Lung (tissue), 12 donors: ENCODE measurements around the gene CD300LD. TPM values are rescaled to one million over a fixed set of nuclear protein-coding genes. Genes with fewer than 3 reads are reported as not detected.

Source experiments
- ATAC-seq: fragments of 200-7000 bp; cut with Tn5 transposase; one replicate; pipeline ENCODE4 v1.9.1; 2020; ENCODE audit warnings: moderate number of reproducible peaks; ENCODE audit not compliant: insufficient read depth, low FRiP score
- DNase-seq, 3 donors: peaks; one replicate each; pipeline ENCODE4 v3.0.0-alpha.2; 2013 to 2017
- H3K27ac ChIP-seq, 2 donors: one replicate each; pipeline ENCODE4 v1.5.1; 2013; ENCODE audit warnings: mild to moderate bottlenecking in 2 of 2, moderate library complexity in 2 of 2, control low read depth in 1 of 2, inconsistent platforms in 1 of 2, low read depth in 1 of 2, low read length in 1 of 2
- H3K27me3 ChIP-seq, 3 donors: one replicate each; pipeline ENCODE4 v1.5.1; 2013; ENCODE audit warnings: low read length in 2 of 3; ENCODE audit not compliant: control insufficient read depth in 3 of 3, insufficient read depth in 3 of 3
- H3K36me3 ChIP-seq, 4 donors: one replicate each; pipeline ENCODE4 v1.5.1; 2013; ENCODE audit warnings: low read length in 4 of 4, mild to moderate bottlenecking in 1 of 4, moderate library complexity in 1 of 4; ENCODE audit not compliant: control insufficient read depth in 4 of 4, insufficient read depth in 4 of 4
- H3K4me1 ChIP-seq, 5 donors: one replicate each; pipeline ENCODE4 v1.5.1; 2013; ENCODE audit warnings: low read length in 5 of 5, mild to moderate bottlenecking in 2 of 5, moderate library complexity in 1 of 5; ENCODE audit not compliant: control insufficient read depth in 5 of 5, insufficient read depth in 5 of 5
- H3K4me3 ChIP-seq: one replicate; pipeline ENCODE4 v1.5.1; 2013; ENCODE audit warnings: mild to moderate bottlenecking, control low read depth, moderate library complexity
- H3K9ac ChIP-seq, 2 donors: one replicate each; pipeline ENCODE4 v1.5.1; 2013; ENCODE audit warnings: low read length in 2 of 2, control low read depth in 1 of 2; ENCODE audit not compliant: insufficient read depth in 1 of 2
- H3K9me3 ChIP-seq, 4 donors: one replicate each; pipeline ENCODE4 v1.5.1; 2013; ENCODE audit warnings: low read length in 3 of 4, mild to moderate bottlenecking in 1 of 4, moderate library complexity in 1 of 4; ENCODE audit not compliant: control insufficient read depth in 4 of 4, insufficient read depth in 3 of 4
- WGBS, 2 donors: extraction: QIAGEN DNeasy Blood & Tissue Kit; methylation state at CpG; one replicate each; pipeline ENCODE4 v1.1.7; 2013; 5-methylcytosine and 5-hydroxymethylcytosine counted together
- polyA plus RNA-seq, 2 donors: library from polyadenylated mRNA; stranded (reverse); fragments of 200-250 nt; gene quantifications; one replicate each; pipeline ENCODE4 v1.2.1, GENCODE V29; 2013
- total RNA-seq, 2 donors: library from RNA; depleted of rRNA in 1 of 2; stranded (reverse); fragments of >200 nt in 1 of 2; gene quantifications; one replicate each; pipeline ENCODE4 v1.2.1, GENCODE V29; 2014 to 2021
- TF ChIP-seq, protein P1 (sequence below): IDR thresholded peaks from 2 replicates; pipeline ENCODE4 v1.5.1; 2012; ENCODE audit warnings: mild to moderate bottlenecking; ENCODE audit errors: control extremely low read depth, extremely low read depth
- donor health status: control.
- donor health status: control.
- donor health status: Bipolar disorder and iron deficiency.
- donor health status: healthy.
- donor health status: DM: yes; HTN: yes; CAD: no.

The CD300LD gene
- total and polyA plus RNA-seq, 4 donors, result 0.25 to 0.52 TPM; not detected in 2

DNA sequence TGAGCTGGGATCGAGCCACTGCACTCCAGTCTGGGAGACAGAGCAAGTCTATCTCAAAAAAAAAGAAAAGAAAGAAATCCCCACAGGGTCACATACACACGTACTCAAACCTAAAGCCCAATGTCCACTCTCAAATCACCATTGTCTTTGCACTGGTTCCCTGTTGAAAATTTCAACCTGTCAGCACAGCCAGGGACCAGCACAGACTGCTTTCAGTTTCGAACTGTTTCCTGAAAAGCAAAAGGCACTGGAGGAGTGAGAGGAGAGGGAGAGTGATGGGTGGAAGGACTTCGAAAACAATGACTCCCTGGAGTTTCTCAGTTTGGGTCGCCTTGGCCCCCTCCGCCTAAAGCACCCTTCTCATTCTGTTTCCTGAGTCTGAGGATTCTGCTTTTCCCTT lies 37.2 kb downstream of the CD300LD start:
- 61 to 81% methylated on average over 6 of the region's 6 CpGs for WGBS, 2 donors
- H3K27me3 ChIP-seq, result peaks cover 0 to 2% (median 0%) of the 10 kb centered on the region in 3 donors
- H3K9me3 ChIP-seq, result peaks cover 0 to 2% (median 0%) of the 10 kb centered on the region in 4 donors
- H3K9ac ChIP-seq, result no peak overlapping the region
- TF ChIP-seq, protein P1, sequence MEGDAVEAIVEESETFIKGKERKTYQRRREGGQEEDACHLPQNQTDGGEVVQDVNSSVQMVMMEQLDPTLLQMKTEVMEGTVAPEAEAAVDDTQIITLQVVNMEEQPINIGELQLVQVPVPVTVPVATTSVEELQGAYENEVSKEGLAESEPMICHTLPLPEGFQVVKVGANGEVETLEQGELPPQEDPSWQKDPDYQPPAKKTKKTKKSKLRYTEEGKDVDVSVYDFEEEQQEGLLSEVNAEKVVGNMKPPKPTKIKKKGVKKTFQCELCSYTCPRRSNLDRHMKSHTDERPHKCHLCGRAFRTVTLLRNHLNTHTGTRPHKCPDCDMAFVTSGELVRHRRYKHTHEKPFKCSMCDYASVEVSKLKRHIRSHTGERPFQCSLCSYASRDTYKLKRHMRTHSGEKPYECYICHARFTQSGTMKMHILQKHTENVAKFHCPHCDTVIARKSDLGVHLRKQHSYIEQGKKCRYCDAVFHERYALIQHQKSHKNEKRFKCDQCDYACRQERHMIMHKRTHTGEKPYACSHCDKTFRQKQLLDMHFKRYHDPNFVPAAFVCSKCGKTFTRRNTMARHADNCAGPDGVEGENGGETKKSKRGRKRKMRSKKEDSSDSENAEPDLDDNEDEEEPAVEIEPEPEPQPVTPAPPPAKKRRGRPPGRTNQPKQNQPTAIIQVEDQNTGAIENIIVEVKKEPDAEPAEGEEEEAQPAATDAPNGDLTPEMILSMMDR, result no peak
- H3K27ac ChIP-seq, result no peak overlapping the region
- ATAC-seq, result no peak
- H3K4me3 ChIP-seq, result no peak overlapping the region
- no peaks in the 10 kb centered on the region for H3K36me3 ChIP-seq
- no peak for DNase-seq
- no peaks in the 10 kb centered on the region for H3K4me1 ChIP-seq

DNA sequence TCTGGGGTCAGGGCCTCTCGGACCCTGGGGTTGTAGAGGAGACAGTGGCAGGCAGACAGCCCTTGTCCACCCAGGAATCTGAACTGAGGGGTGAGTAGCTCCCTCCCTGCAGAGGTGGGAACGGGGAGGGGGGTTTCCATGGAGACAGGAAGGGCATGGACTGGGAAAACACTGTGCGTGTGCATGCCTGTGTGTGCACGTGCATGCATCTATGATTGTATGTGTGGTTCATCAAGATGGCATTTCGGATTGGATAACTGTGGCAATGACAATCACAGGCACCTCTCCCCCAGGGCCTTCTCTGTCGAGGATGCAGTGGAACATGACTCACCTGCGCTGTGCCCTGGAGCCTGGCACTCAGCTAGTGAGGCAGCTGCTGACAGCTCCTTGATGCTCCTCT lies 40.0 kb downstream of the CD300LD start:
- 59 to 68% methylated on average over 7 of the region's 7 CpGs for WGBS, 2 donors
- TF ChIP-seq, protein P1, result no peak
- DNase-seq (no peak), ATAC-seq (no peak)
- H3K36me3 ChIP-seq, result no peaks in the 10 kb centered on the region
- H3K4me3 ChIP-seq, result no peak overlapping the region
- no peaks in the 10 kb centered on the region for H3K9me3 ChIP-seq
- H3K27me3 ChIP-seq, result no peaks in the 10 kb centered on the region
- H3K4me1 ChIP-seq, result no peaks in the 10 kb centered on the region
- H3K27ac ChIP-seq, result no peak overlapping the region
- H3K9ac ChIP-seq, result no peak overlapping the region

DNA sequence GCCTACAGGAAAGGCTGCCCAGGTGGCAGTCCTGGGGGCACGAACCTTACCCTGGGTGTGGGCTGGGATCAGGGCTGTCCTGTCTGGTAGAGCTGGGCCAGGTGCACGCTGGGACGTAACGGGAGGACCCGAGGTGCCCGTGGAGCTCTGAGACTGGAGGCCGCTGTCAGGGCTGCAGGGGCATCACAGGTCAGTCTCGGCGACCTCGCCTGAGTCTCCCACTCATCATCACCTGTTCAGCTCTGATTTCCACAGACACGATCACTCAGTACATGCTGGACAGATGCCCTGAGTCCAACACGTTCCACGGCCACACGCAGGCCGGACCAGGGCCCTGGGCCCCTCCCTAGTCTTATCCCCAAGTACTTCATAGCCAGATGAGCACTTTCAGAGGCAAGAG lies 41.5 kb downstream of the CD300LD start:
- Histone ChIP-seq H3K4me3 (no peak overlapping the region), H3K36me3 (no peaks in the 10 kb centered on the region), H3K27ac (no peak overlapping the region), H3K9ac (no peak overlapping the region), H3K4me1 (no peaks in the 10 kb centered on the region), H3K9me3 (no peaks in the 10 kb centered on the region), H3K27me3 (no peaks in the 10 kb centered on the region)
- ATAC-seq (no peak), DNase-seq (no peak)
- WGBS, 2 donors, result 83 to 92% methylated on average over 15 of the region's 15 CpGs
- TF ChIP-seq, protein P1, result no peak

DNA sequence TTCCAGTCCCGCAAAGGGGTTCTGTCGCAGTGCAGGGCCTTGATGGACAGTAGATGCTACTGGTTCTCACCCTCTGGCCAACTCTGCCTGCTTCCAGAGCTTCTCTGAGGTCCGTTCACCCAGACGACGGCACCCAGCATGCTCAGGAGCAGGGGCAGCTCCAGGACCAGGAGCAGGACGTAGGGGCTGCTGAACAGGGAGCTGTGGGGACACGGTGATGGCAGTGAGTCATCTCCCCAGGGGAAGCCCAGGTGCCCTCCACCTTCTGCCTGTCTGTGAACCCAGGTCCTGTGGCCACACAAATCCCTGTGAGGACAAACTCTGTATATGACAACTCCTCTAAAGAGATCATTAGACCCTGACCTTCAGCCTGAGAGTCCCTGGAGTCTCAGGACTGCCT lies 42.7 kb downstream of the CD300LD start:
- Histone ChIP-seq H3K27ac (no peak overlapping the region), H3K9me3 (no peaks in the 10 kb centered on the region), H3K9ac (no peak overlapping the region), H3K4me1 (no peaks in the 10 kb centered on the region), H3K4me3 (no peak overlapping the region), H3K27me3 (no peaks in the 10 kb centered on the region), H3K36me3 (no peaks in the 10 kb centered on the region)
- no peak for DNase-seq
- ATAC-seq, result no peak
- 78 to 89% methylated on average over 7 of the region's 7 CpGs for WGBS, 2 donors
- TF ChIP-seq, protein P1, result no peak
